Neural crest cell (in vitro differentiated cells): ENCODE data around the gene OR5L1. TPM values are rescaled to one million over a fixed set of nuclear protein-coding genes. Genes with fewer than 3 reads are reported as not detected.

Source experiments
- DNase-seq: peaks from one replicate; pipeline ENCODE4 v3.0.0; 2021; ENCODE audit warnings: low read depth, mixed read lengths, low spot score
- H3K27ac Mint-ChIP-seq: one replicate; pipeline ENCODE4 v1.8.0; 2021; ENCODE audit warnings: mild to moderate bottlenecking, mixed read lengths; ENCODE audit not compliant: unreplicated experiment
- H3K27me3 Mint-ChIP-seq: 2 replicates; pipeline ENCODE4 v1.8.0; 2021; ENCODE audit warnings: low read depth, mild to moderate bottlenecking, mixed read lengths
- H3K36me3 Mint-ChIP-seq: 2 replicates; pipeline ENCODE4 v1.8.0; 2021; ENCODE audit warnings: low read depth, mild to moderate bottlenecking, mixed read lengths
- H3K4me1 Mint-ChIP-seq: 2 replicates; pipeline ENCODE4 v1.8.0; 2021; ENCODE audit warnings: mixed read lengths
- H3K4me3 Mint-ChIP-seq: one replicate; pipeline ENCODE4 v1.8.0; 2021; ENCODE audit warnings: mild to moderate bottlenecking, mixed read lengths
- H3K9me3 Mint-ChIP-seq: 2 replicates; pipeline ENCODE4 v1.8.0; 2021; ENCODE audit warnings: mixed read lengths
- CTCF ChIP-seq: fragments of 200-600 bp; sonication (generic); conservative IDR thresholded peaks from 2 replicates; pipeline ENCODE4 v1.5.0; 2021; ENCODE audit warnings: antibody characterized with exemption, mild to moderate bottlenecking
- long read RNA-seq: library from polyadenylated mRNA; unstranded; transcript quantifications from one replicate; pipeline ENCODE4 v2.0.0, GENCODE V29; 2020
- total RNA-seq: library from RNA; stranded (reverse); gene quantifications from 2 replicates; pipeline ENCODE4 v1.2.1, GENCODE V29; 2021

Gene OR5L1
- total RNA-seq, result not detected in 2 replicates
- long read RNA-seq, result 0 reads

GRCh38 chr11:55811067-55811466 lies at the start of gene OR5L1:
OR5L1 (plus strand) TSS chr11:55811367; CDS start chr11:55811467, 100 bp downstream.
- H3K9me3 Mint-ChIP-seq, result peaks cover 24% of the 10 kb centered on the region

GRCh38 chr11:55773138-55773537 lies 38.0 kb upstream of the OR5L1 start, which contains the start of gene OR5D13:
OR5D13 (plus strand) TSS chr11:55773438; CDS start chr11:55773438, 0 bp downstream.
- peaks cover 17% of the 10 kb centered on the region for H3K9me3 Mint-ChIP-seq
- H3K27me3 Mint-ChIP-seq, result no peaks in the 10 kb centered on the region
- H3K4me1 Mint-ChIP-seq, result no peaks in the 10 kb centered on the region
- H3K4me3 Mint-ChIP-seq, result no peak within 1 kb of the TSS
- no peak for DNase-seq
- no peak for TF ChIP-seq CTCF
- no peaks in the 10 kb centered on the region for H3K36me3 Mint-ChIP-seq
- no peak within 1 kb of the TSS for H3K27ac Mint-ChIP-seq

More at GRCh38 chr11:55811067-55811466, at the start of gene OR5L1:
- TF ChIP-seq CTCF, result no peak
- Mint-ChIP-seq H3K27ac (no peak within 1 kb of the TSS), H3K36me3 (peaks cover 8% of the 10 kb centered on the region), H3K27me3 (no peaks in the 10 kb centered on the region), H3K4me3 (no peak within 1 kb of the TSS), H3K4me1 (no peaks in the 10 kb centered on the region)
- DNase-seq, result no peak

- Mint-ChIP-seq H3K4me1 (no peaks in the 10 kb centered on the region), H3K9me3 (peaks cover 18% of the 10 kb centered on the region), H3K27me3 (no peaks in the 10 kb centered on the region), H3K27ac (no peak overlapping the region), H3K4me3 (no peak overlapping the region), H3K36me3 (peaks cover 7% of the 10 kb centered on the region)
- no peak for TF ChIP-seq CTCF
- no peak for DNase-seq
Observed at GRCh38 chr11:55791606-55792005, 19.6 kb upstream of the OR5L1 start.

- TF ChIP-seq CTCF, result no peak
- Mint-ChIP-seq H3K9me3 (peaks cover 12% of the 10 kb centered on the region), H3K4me3 (no peak overlapping the region), H3K4me1 (no peaks in the 10 kb centered on the region), H3K27ac (no peak overlapping the region), H3K27me3 (no peaks in the 10 kb centered on the region), H3K36me3 (peaks cover 2% of the 10 kb centered on the region)
- no peak for DNase-seq
Observed at GRCh38 chr11:55793321-55793720, 17.8 kb upstream of the OR5L1 start.

- H3K9me3 Mint-ChIP-seq, result peaks cover 17% of the 10 kb centered on the region
- peaks cover 6% of the 10 kb centered on the region for H3K36me3 Mint-ChIP-seq
- no peaks in the 10 kb centered on the region for H3K27me3 Mint-ChIP-seq
- TF ChIP-seq CTCF, result no peak
- no peak for DNase-seq
- H3K4me3 Mint-ChIP-seq, result no peak within 1 kb of the TSS
- no peaks in the 10 kb centered on the region for H3K4me1 Mint-ChIP-seq
- no peak within 1 kb of the TSS for H3K27ac Mint-ChIP-seq
Observed at GRCh38 chr11:55795256-55795655, 15.9 kb upstream of the OR5L1 start, which contains the start of gene OR5D14. OR5D14 (plus strand) TSS chr11:55795556; CDS start chr11:55795556, 0 bp downstream.
